Lower lobe of right lung (tissue), 2 donors: ENCODE data around the gene SLC22A8. TPM values are rescaled to one million over a fixed set of nuclear protein-coding genes. Genes with fewer than 3 reads are reported as not detected.
A peak's percentile ranks its signal among the peaks of the same experiment; 100 is the strongest.

Experiments
- ATAC-seq, 2 donors: fragments of 200-7000 bp; cut with Tn5 transposase; one replicate each; pipeline ENCODE4 v1.9.1; 2020 to 2022; ENCODE audit warnings: mild to moderate bottlenecking in 2 of 2, moderate library complexity in 2 of 2
- DNase-seq: peaks from one replicate; pipeline ENCODE4 v3.0.0-alpha.2; 2020
- H3K27ac ChIP-seq: fragments of 200-600 bp; one replicate; pipeline ENCODE4 v1.8.0; 2022
- H3K27me3 ChIP-seq: fragments of 200-600 bp; one replicate; pipeline ENCODE4 v1.8.0; 2022; ENCODE audit warnings: low read depth
- H3K36me3 ChIP-seq: fragments of 200-600 bp; one replicate; pipeline ENCODE4 v1.8.0; 2022; ENCODE audit warnings: mild to moderate bottlenecking
- H3K4me1 ChIP-seq: fragments of 200-600 bp; one replicate; pipeline ENCODE4 v1.8.0; 2022
- H3K4me3 ChIP-seq: fragments of 200-600 bp; one replicate; pipeline ENCODE4 v1.8.0; 2022; ENCODE audit warnings: mild to moderate bottlenecking
- H3K9me3 ChIP-seq: fragments of 200-600 bp; one replicate; pipeline ENCODE4 v1.8.0; 2022
- intact Hi-C: fragments of 100-400 bp; cut with DNase I; formaldehyde crosslinking; loops from one replicate; pipeline ENCODE4 v1.11.0; 2022
- total RNA-seq: library from RNA; stranded (reverse); fragmentation: NEBNext Ultra II Directional; extraction: Animal tissue kit (Norgen Biotek cat#: 25700); gene quantifications from one replicate; pipeline ENCODE4 v1.2.1, GENCODE V29; 2021
- TF ChIP-seq, protein P1 (sequence below): fragments of 200-600 bp; IDR thresholded peaks from one replicate; pipeline ENCODE4 v1.8.0; 2022; ENCODE audit warnings: antibody characterized with exemption, mild to moderate bottlenecking
- donor health status: DM: no; HTN: yes; CAD: no; lungs with severe emphysema.

Gene SLC22A8
- total RNA-seq, 1 donor from 2014 or later, result not detected

DNA sequence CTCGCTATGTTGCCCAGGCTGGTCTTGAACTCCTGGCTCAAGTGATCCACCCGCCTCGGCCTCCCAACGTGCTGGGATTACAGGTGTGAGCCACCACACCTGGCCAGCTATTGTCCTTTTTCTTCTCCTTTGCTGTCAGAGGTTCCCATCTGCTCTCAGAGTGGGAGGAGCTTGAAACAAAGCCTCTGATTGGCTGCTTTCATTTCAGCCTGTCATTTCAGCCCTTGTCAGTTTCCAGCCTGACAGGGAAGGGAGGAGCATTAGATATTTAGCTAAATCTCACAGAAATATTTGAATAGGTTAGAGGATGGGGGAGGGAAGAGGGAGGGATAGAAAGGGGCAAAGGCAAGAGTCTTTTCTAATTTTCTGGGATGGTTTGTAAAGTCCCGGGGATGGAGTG lies 39.5 kb downstream of the SLC22A8 start:
- Histone ChIP-seq H3K4me1 (no peaks in the 10 kb centered on the region), H3K27me3 (peaks cover 8% of the 10 kb centered on the region), H3K9me3 (no peaks in the 10 kb centered on the region), H3K4me3 (no peak overlapping the region), H3K27ac (no peak overlapping the region), H3K36me3 (no peaks in the 10 kb centered on the region)
- TF ChIP-seq, protein P1, sequence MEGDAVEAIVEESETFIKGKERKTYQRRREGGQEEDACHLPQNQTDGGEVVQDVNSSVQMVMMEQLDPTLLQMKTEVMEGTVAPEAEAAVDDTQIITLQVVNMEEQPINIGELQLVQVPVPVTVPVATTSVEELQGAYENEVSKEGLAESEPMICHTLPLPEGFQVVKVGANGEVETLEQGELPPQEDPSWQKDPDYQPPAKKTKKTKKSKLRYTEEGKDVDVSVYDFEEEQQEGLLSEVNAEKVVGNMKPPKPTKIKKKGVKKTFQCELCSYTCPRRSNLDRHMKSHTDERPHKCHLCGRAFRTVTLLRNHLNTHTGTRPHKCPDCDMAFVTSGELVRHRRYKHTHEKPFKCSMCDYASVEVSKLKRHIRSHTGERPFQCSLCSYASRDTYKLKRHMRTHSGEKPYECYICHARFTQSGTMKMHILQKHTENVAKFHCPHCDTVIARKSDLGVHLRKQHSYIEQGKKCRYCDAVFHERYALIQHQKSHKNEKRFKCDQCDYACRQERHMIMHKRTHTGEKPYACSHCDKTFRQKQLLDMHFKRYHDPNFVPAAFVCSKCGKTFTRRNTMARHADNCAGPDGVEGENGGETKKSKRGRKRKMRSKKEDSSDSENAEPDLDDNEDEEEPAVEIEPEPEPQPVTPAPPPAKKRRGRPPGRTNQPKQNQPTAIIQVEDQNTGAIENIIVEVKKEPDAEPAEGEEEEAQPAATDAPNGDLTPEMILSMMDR, result no peak
- DNase-seq (no peak), ATAC-seq (no peak)
- intact Hi-C loops, result no loop called here

DNA sequence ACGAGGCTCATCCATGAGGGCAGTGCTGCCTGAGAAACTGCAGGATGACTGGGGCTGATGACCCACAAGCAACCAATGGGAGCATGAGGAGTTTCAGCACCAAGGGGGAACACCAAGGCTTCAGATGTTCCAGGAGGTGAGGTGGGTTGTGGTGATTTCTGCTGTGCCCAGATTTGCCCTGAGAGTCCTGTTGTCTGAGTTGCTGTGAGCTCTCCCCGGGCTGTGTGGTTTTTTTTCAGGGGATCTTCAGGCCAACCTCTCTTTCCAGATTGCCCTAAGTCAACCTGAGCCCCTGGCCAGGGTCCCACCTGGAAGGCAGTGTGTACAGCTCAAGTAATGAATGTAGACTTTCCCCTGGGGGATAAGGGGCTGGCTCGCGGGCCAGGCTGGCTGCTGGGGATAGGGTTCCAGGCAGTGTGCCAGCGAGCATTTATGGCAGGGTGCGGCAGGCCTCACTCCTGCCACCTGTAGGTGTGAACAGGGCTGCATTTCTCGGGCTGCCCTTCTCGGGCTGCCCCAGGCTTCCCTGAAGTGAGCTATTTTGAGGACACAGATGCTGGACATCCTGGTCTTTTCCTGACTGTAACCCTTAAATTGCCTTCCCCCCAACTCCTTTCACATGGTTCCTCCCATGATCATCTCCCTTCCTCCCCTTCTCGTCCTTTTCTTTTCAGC lies 40.7 kb downstream of the SLC22A8 start:
- ATAC-seq (peak; percentile 57 to 73), DNase-seq (no peak)
- intact Hi-C loops, result no loop called here
- H3K4me3 ChIP-seq, result no peak overlapping the region
- no peaks in the 10 kb centered on the region for H3K9me3 ChIP-seq
- H3K27me3 ChIP-seq, result peaks cover 8% of the 10 kb centered on the region
- H3K36me3 ChIP-seq, result no peaks in the 10 kb centered on the region
- H3K27ac ChIP-seq, result no peak overlapping the region
- no peaks in the 10 kb centered on the region for H3K4me1 ChIP-seq
- TF ChIP-seq, protein P1, result peak; percentile 47

DNA sequence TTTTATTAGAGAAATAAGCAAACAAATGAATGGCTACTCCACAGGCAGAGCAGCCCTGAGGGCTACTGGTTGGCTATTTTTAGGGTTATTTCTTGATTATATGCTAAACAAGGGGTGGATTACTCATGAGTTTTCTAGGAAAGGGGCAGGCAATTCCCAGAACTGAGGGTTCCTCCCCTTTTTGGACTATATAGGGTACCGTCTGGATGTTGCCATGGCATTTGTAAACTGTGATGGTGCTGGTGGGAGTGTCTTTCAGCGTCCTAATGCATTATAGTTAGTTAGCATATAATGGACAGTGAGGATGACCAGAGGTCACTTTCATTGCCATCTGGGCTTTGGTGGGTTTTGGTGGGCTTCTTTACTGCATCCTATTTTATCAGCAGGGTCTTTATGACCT lies 50.1 kb downstream of the SLC22A8 start:
- no peak for ATAC-seq
- no peak for DNase-seq
- no peaks in the 10 kb centered on the region for H3K4me1 ChIP-seq
- TF ChIP-seq, protein P1, result no peak
- no peak overlapping the region for H3K4me3 ChIP-seq
- no peaks in the 10 kb centered on the region for H3K27me3 ChIP-seq
- intact Hi-C loops, result no loop called here
- H3K27ac ChIP-seq, result no peak overlapping the region
- no peaks in the 10 kb centered on the region for H3K36me3 ChIP-seq
- H3K9me3 ChIP-seq, result no peaks in the 10 kb centered on the region

DNA sequence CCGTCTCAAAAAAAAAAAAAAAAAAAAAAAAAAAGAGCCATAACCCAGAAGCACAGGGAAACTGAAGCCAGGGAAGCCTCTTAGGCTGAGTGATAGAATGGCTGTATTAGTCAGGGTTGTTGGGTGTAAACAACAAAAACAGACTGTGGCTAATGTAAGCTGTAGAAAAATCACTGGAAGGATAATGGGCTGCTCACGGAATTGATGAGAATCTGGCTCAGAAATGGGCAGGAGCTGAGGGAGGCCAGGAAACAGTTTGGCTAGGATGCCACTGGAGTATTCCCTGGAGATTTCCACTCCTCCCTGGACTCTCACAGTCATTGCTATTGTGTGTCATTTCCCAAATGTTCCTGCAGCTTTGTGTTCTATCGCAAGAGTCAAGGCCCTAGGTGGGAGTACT lies 53.2 kb downstream of the SLC22A8 start:
- no peaks in the 10 kb centered on the region for H3K27me3 ChIP-seq
- peaks cover 14% of the 10 kb centered on the region for H3K4me1 ChIP-seq
- no peak overlapping the region for H3K27ac ChIP-seq
- no peaks in the 10 kb centered on the region for H3K9me3 ChIP-seq
- H3K36me3 ChIP-seq, result no peaks in the 10 kb centered on the region
- TF ChIP-seq, protein P1, result no peak
- no peak for ATAC-seq
- intact Hi-C loops, result no loop called here
- no peak overlapping the region for H3K4me3 ChIP-seq
- DNase-seq, result no peak

DNA sequence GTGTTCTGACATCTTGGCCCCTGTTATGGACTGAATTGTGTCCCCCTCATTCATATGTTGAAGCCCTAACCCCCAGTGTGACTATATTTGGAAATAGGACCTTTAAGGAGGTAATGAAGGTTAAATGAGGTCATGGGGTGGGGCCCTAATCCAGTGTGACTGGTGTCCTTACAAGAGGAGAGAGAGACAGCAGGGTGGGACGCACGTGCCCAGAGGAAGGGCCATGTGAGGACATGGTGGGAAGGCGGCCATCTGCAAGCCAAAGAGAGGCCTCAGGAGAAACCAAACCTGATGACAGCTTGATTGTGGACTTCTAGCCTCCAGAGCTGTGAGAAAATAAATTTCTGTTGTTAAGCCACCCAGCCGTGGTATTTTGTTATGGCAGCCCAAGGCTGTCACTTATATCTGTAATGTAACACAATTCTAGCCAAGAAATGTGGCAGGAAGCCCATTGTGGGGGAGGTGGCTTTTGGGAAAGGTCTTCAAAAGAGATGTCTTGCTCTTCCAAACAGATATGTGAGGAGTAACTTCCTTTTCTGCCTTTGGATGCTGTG lies 54.5 kb downstream of the SLC22A8 start:
- no peak overlapping the region for H3K27ac ChIP-seq
- H3K9me3 ChIP-seq, result no peaks in the 10 kb centered on the region
- no peaks in the 10 kb centered on the region for H3K27me3 ChIP-seq
- peaks cover 14% of the 10 kb centered on the region for H3K4me1 ChIP-seq
- no peak for ATAC-seq
- intact Hi-C loops, result no loop called here
- no peak for DNase-seq
- H3K36me3 ChIP-seq, result no peaks in the 10 kb centered on the region
- H3K4me3 ChIP-seq, result no peak overlapping the region
- TF ChIP-seq, protein P1, result no peak
